BLaER1 treated with 17β-estradiol and CSF1 and Interleukin-3, amounts not matched to agents 10 nM and 100 nM (cell line): ENCODE results near the gene PSKH1.
"Not testable (repeated sequence)": the region's sequence is repeated elsewhere in the genome, so short reads cannot be mapped to it uniquely, and the experiment has no call there.

Source experiments
- H3K27ac ChIP-seq, 11 experiments: shearing (Covaris generic); formaldehyde crosslinking; 2 replicates each; pipeline ENCODE4 v1.8.1; 2022
- H3K27me3 ChIP-seq, 11 experiments: shearing (Covaris generic); formaldehyde crosslinking; 2 replicates each; pipeline ENCODE4 v1.8.1; 2022
- H3K36me3 ChIP-seq, 11 experiments: shearing (Covaris generic); formaldehyde crosslinking; 2 replicates each; pipeline ENCODE4 v1.8.1; 2022
- H3K4me1 ChIP-seq, 10 experiments: shearing (Covaris generic); formaldehyde crosslinking; 2 replicates each; pipeline ENCODE4 v1.8.1; 2022
- H3K4me2 ChIP-seq, 11 experiments: shearing (Covaris generic); formaldehyde crosslinking; 2 replicates each; pipeline ENCODE4 v1.8.1; 2022
- H3K4me3 ChIP-seq, 10 experiments: shearing (Covaris generic); formaldehyde crosslinking; 2 replicates each; pipeline ENCODE4 v1.8.1; 2022
- H3K9ac ChIP-seq, 11 experiments: shearing (Covaris generic); formaldehyde crosslinking; 2 replicates each; pipeline ENCODE4 v1.8.1; 2022
- H3K9me3 ChIP-seq, 11 experiments: shearing (Covaris generic); formaldehyde crosslinking; replicated peaks in 1 of 11; 2 replicates each; pipeline ENCODE4 v1.8.1; 2022
- H4K20me1 ChIP-seq, 11 experiments: shearing (Covaris generic); formaldehyde crosslinking; 2 replicates each; pipeline ENCODE4 v1.8.1; 2022
- Cebpa-rat ChIP-seq, 11 experiments: shearing (Covaris generic); IDR thresholded peaks; 2 replicates each; pipeline ENCODE4 v1.8.1; 2022

Gene PSKH1

GRCh38 chr16:67935402-67936123, 42.5 kb downstream of the PSKH1 start:
- peak overlapping the region; percentile 75 to 96 (median 94) for H3K4me2 ChIP-seq
- no peaks in the 10 kb centered on the region for H3K9me3 ChIP-seq
- TF ChIP-seq Cebpa-rat (IDR thresholded peaks at IDR 0.05): no peak
- peaks cover 37 to 53% (median 45%) of the 10 kb centered on the region in 10 experiments for H3K4me1 ChIP-seq
- peak overlapping the region; percentile 73 to 97 (median 90) for H3K4me3 ChIP-seq
- peaks cover 39 to 62% (median 48%) of the 10 kb centered on the region in 11 experiments for H3K36me3 ChIP-seq
- H3K27ac ChIP-seq: peak overlapping the region; percentile 81 to 98 (median 94)
- peaks cover 19 to 50% (median 41%) of the 10 kb centered on the region in 11 experiments for H4K20me1 ChIP-seq
- H3K27me3 ChIP-seq: no peaks in the 10 kb centered on the region
- H3K9ac ChIP-seq: peak overlapping the region; percentile 89 to 98 (median 93)

GRCh38 chr16:67936124-67936879, 43.2 kb downstream of the PSKH1 start, which contains the start of gene PSMB10:
PSMB10 (minus strand) TSS chr16:67936850; CDS start chr16:67936749, 101 bp downstream.
- Histone ChIP-seq H4K20me1 (peaks cover 19 to 43% (median 38%) of the 10 kb centered on the region in 11 experiments), H3K4me3 (peak within 1 kb of the TSS; percentile 73 to 97 (median 90)), H3K27ac (peak within 1 kb of the TSS; percentile 81 to 98 (median 94)), H3K36me3 (peaks cover 32 to 57% (median 41%) of the 10 kb centered on the region in 11 experiments), H3K27me3 (no peaks in the 10 kb centered on the region), H3K4me1 (peaks cover 40 to 60% (median 47%) of the 10 kb centered on the region in 10 experiments), H3K9me3 (no peaks in the 10 kb centered on the region), H3K9ac (peak within 1 kb of the TSS; percentile 89 to 98 (median 93)), H3K4me2 (peak within 1 kb of the TSS; percentile 75 to 96 (median 94))
- TF ChIP-seq Cebpa-rat (IDR thresholded peaks at IDR 0.05): no peak

GRCh38 chr16:67936880-67937605, 44.0 kb downstream of the PSKH1 start:
- no peaks in the 10 kb centered on the region for H3K9me3 ChIP-seq
- H3K9ac ChIP-seq: peak overlapping the region; percentile 89 to 98 (median 93)
- H3K27me3 ChIP-seq: no peaks in the 10 kb centered on the region
- peaks cover 19 to 39% (median 31%) of the 10 kb centered on the region in 11 experiments for H4K20me1 ChIP-seq
- peaks cover 28 to 49% (median 34%) of the 10 kb centered on the region in 11 experiments for H3K36me3 ChIP-seq
- peak overlapping the region; percentile 73 to 97 (median 90) for H3K4me3 ChIP-seq
- H3K27ac ChIP-seq: peak overlapping the region; percentile 81 to 98 (median 94); a peak in 21 of 22 replicates
- H3K4me1 ChIP-seq: peaks cover 47 to 68% (median 54%) of the 10 kb centered on the region in 10 experiments
- peak overlapping the region; percentile 75 to 96 (median 94) for H3K4me2 ChIP-seq
- TF ChIP-seq Cebpa-rat (IDR thresholded peaks at IDR 0.05): no peak

GRCh38 chr16:67937713-67938112, 44.7 kb downstream of the PSKH1 start:
- Histone ChIP-seq H3K4me2 (peak overlapping the region; percentile 75 to 96 (median 94)), H3K36me3 (peaks cover 22 to 49% (median 32%) of the 10 kb centered on the region in 11 experiments), H4K20me1 (peaks cover 19 to 38% (median 25%) of the 10 kb centered on the region in 11 experiments), H3K4me1 (peaks cover 47 to 74% (median 58%) of the 10 kb centered on the region in 10 experiments), H3K4me3 (peak overlapping the region in 4 of 10 experiments; percentile 85 to 93 (median 90); a peak in 5 of 20 replicates), H3K27ac (peak overlapping the region in 8 of 11 experiments; percentile 92 to 98 (median 96); a peak in 13 of 22 replicates), H3K9ac (peak overlapping the region in 1 of 11 experiments; percentile 90; a peak in 3 of 22 replicates)
- H3K9me3 ChIP-seq, H3K27me3 ChIP-seq: not testable (repeated sequence)

GRCh38 chr16:67939507-67940445, 46.7 kb downstream of the PSKH1 start:
- H3K4me2 ChIP-seq: peak overlapping the region; percentile 10 to 60 (median 52); a peak in 20 of 22 replicates
- H3K27me3 ChIP-seq: no peaks in the 10 kb centered on the region
- peaks cover 7 to 38% (median 9%) of the 10 kb centered on the region in 11 experiments; a peak in 21 of 22 replicates for H4K20me1 ChIP-seq
- peaks cover 40 to 62% (median 51%) of the 10 kb centered on the region in 10 experiments for H3K4me1 ChIP-seq
- TF ChIP-seq Cebpa-rat (IDR thresholded peaks at IDR 0.05): no peak
- no peak overlapping the region for H3K27ac ChIP-seq
- H3K9me3 ChIP-seq: no peaks in the 10 kb centered on the region
- H3K4me3 ChIP-seq: no peak overlapping the region
- H3K36me3 ChIP-seq: peaks cover 6 to 49% (median 27%) of the 10 kb centered on the region in 11 experiments; a peak in 21 of 22 replicates
- peak overlapping the region in 3 of 11 experiments; percentile 18 to 22 (median 18); a peak in 3 of 22 replicates for H3K9ac ChIP-seq

DNA sequence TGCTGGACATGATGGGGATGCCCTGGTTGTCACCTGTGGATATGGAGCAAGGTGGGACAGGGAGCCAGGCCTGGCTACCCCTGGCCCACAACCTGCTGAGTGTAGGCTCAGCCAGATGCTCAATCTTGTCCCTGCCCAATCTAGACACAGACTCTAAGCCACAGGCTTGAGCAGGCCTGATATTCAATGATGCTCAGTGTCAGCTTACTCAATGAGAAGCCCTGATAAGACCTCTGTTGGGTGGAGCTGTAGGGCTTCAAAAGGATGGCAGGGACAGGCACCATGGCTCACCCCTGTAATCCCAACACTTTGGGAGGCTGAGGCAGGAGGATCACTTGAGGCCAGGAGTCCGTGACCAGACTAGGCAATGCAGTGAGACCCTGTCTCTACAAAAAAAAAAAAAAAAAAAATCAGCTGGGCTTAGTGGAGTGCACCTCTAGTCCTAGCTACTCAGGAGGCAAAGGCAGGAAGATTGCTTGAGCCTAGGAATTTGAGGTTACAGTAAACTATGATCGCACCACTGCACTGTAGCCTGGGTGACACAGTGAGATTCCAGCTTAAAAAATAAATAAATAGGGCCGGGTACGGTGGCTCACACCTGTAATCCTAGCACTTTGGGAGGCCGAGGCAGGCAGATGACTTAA, 47.5 kb downstream of the PSKH1 start:
- no peaks in the 10 kb centered on the region for H3K9me3 ChIP-seq
- peak overlapping the region in 1 of 11 experiments; percentile 18; a peak in 1 of 22 replicates for H3K9ac ChIP-seq
- peaks cover 32 to 54% (median 43%) of the 10 kb centered on the region in 10 experiments for H3K4me1 ChIP-seq
- no peak for TF ChIP-seq Cebpa-rat (IDR thresholded peaks at IDR 0.05)
- peaks cover 0 to 33% (median under 1%) of the 10 kb centered on the region in 11 experiments; a peak in 12 of 22 replicates for H4K20me1 ChIP-seq
- no peak overlapping the region for H3K27ac ChIP-seq
- H3K27me3 ChIP-seq: no peaks in the 10 kb centered on the region
- H3K4me2 ChIP-seq: peak overlapping the region; percentile 10 to 60 (median 52); a peak in 19 of 22 replicates
- no peak overlapping the region for H3K4me3 ChIP-seq
- peaks cover 3 to 50% (median 28%) of the 10 kb centered on the region in 11 experiments; a peak in 20 of 22 replicates for H3K36me3 ChIP-seq
